ENCODE measurements around the gene GPR35.

DNA sequence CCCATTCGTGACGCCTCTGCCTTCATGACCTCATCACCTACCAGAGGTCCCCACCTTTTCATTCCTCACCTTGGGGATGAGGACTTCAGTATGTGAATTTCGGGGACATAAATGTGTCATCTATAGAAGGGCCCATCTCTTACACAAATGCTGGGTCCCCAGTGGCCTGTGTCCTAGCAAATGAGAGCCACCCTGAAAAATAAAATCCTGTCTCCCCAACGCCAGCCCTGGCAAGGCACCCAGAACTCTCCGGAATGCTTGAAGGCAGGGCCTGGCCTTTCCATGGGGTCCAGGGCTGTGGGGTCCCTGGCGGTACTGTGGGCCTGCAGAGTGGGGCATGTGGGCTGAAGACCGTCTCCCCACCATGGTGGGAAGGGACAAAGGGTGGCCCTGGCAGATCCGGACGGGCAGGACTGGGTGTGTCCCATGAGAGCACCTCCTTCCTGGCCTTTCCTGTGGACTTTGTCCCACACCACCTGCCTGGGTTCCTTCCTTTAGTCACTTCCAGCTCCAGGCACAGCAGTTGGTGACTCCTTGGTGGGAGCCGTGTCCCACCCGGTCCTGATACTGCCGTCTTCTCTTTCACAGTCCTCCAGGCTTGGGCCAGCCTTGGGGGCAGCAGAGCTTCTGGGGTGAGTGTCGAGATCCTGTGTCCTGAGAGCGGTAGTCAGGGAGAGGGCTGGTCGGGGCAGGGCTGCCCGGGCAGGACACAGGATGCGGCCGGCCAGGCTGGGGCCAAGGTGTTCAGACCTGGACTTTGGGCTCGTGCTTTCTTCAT is 20.2 kb upstream of the GPR35 start:
- no peak for TF ChIP-seq CTCF (IDR thresholded peaks at IDR 0.05)
- TF ChIP-seq POLR2A (IDR thresholded peaks at IDR 0.05; ENCODE audit: low read depth): no peak
